Superior temporal gyrus (tissue), 1 donor: ENCODE results near the gene KCNMB3.
"Not testable (repeated sequence)": the region's sequence is repeated elsewhere in the genome, so short reads cannot be mapped to it uniquely, and the experiment has no call there.

ENCODE experiments used
- DNase-seq: peaks from one replicate; pipeline ENCODE4 v3.0.0-alpha.2; 2016; ENCODE audit errors: extremely low spot score

Gene KCNMB3, protein sequence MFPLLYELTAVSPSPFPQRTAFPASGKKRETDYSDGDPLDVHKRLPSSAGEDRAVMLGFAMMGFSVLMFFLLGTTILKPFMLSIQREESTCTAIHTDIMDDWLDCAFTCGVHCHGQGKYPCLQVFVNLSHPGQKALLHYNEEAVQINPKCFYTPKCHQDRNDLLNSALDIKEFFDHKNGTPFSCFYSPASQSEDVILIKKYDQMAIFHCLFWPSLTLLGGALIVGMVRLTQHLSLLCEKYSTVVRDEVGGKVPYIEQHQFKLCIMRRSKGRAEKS

GRCh38 chr3:179250803-179251476, at the start of gene KCNMB3:
Gene KCNMB3, minus strand, starts transcription at chr3:179251114. Its CDS starts 124 bp downstream, at chr3:179250990.
- DNase-seq: no peak

GRCh38 chr3:179299999-179300613, 49.2 kb upstream of the KCNMB3 start:
- DNase-seq: no peak

GRCh38 chr3:179299316-179299715, 48.4 kb upstream of the KCNMB3 start:
- DNase-seq: no peak

GRCh38 chr3:179297971-179298725, 47.2 kb upstream of the KCNMB3 start:
- DNase-seq: no peak

DNA sequence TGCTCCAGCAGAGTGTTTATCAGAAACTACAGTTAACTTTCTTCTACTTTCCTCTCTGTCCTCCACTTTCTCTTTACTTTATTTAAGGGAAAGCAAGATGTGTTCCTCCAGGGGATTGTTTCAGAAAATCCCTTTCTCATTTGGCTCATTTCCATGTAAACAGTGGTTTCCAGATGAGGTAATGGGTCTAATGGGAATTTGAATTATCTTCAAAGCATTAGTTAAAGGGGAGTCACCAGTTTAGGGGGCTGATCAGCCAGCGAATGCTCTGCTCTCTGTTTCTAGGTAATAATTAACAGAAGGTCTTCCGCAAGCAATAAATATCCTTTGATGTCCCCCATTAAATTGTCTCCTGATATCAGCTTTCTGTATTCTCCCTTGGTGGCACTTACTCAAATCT, 41.5 kb upstream of the KCNMB3 start:
- no peak for DNase-seq

GRCh38 chr3:179289295-179289694, 38.4 kb upstream of the KCNMB3 start:
- DNase-seq: no peak

GRCh38 chr3:179288845-179289244, 37.9 kb upstream of the KCNMB3 start:
- DNase-seq: no peak

DNA sequence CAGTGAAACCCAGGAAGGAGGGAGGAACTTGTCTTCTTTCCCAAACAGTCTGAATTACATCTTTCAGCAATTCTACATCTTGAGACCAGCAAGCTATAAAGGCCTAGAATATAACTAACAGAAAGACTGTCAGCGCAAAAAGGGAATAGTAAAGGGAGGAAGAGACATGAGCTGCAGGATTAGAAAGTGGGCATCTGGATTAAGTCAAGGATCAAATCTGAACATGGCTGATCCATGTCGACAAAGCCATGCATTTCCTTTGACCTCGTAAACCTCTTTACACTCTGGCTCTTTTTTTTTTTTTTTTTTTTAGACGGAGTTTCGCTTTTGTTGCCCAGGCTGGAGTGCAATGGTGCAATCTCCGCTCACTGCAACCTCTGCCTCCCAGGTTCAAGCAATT, 35.4 kb upstream of the KCNMB3 start:
- DNase-seq: no peak

GRCh38 chr3:179281825-179282224, 30.9 kb upstream of the KCNMB3 start:
- DNase-seq: no peak

DNA sequence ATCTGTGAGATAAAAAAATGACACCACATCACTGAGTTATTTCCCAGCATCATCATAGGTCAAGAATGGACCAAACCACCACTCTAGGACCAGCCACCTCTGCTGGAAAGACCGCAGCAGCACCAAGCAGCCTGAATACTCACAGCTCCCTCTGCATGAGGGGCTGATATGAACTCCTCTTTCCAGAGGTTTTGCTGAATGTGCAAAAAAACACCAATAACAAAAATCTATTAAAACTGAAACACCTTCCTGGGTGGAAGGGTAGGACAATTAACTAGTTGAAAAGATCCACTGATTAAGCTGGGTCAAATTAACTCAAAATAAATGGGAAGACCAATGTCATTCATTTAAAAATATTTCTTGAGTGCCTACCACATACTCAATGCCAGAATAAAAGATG, 28.9 kb upstream of the KCNMB3 start:
- no peak for DNase-seq

GRCh38 chr3:179278932-179279693, 28.2 kb upstream of the KCNMB3 start:
- no peak for DNase-seq

DNA sequence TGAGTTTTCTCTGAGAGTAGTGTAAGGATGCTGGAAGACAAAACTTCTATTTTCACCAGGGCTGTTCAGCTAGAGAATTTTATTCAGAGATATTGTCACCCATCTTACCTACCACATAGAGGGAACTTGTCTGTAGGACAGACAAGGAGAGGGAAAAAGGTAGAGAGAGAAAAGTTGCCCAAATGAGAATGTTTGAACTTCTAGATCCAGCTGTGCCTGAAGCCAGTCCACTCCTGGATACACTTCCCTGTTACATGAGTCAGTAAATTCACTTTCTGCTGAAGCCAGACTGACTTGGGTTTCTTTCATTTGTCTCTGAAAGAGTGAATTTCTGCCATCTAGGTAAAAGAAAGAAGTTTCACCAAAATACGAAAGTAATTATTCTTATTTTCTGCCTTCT, 27.2 kb upstream of the KCNMB3 start:
- DNase-seq: no peak

GRCh38 chr3:179276743-179277142, 25.8 kb upstream of the KCNMB3 start:
- no peak for DNase-seq

DNA sequence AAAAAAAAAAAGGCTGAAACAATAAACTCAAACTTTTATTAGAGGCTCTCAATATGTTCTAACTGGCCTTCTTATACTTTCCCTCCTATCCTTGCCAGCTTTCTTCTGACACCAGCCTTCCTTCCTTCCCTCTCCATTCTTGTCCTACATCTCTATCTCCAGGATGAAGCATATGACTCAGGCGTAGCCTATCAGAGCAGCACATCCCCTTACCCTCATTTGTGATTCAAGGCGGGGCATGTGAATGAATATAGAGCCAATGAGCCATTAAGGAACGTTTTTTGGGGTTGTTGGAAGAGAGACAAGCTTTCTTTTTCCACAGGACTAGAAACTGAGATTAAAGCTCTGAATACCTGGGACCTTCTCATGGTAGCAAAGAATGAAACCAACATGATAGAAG, 25.1 kb upstream of the KCNMB3 start:
- DNase-seq: no peak

- DNase-seq: not testable (repeated sequence)
Measured at GRCh38 chr3:179274434-179274833, 23.5 kb upstream of the KCNMB3 start.

DNA sequence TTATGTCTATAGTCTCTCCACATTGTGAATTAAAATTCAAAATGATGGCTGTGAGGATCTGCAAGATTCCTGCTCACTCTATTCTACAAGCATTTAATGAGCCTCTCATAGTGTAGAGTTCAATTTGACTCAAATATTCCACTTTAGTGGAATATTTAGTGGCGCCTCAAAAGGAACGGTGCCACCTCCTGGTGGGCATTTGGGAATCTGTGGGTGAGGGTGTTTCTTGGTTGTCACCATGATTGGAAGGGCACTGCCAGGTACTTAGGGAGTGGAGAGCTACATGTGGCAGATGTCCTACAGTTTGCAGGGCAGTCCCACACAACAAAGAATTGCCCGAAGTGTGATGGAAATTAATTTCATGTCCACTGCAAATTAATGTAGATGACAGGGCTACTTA, 21.5 kb upstream of the KCNMB3 start:
- DNase-seq: no peak

GRCh38 chr3:179269152-179269707, 18.3 kb upstream of the KCNMB3 start:
- DNase-seq: no peak

DNA sequence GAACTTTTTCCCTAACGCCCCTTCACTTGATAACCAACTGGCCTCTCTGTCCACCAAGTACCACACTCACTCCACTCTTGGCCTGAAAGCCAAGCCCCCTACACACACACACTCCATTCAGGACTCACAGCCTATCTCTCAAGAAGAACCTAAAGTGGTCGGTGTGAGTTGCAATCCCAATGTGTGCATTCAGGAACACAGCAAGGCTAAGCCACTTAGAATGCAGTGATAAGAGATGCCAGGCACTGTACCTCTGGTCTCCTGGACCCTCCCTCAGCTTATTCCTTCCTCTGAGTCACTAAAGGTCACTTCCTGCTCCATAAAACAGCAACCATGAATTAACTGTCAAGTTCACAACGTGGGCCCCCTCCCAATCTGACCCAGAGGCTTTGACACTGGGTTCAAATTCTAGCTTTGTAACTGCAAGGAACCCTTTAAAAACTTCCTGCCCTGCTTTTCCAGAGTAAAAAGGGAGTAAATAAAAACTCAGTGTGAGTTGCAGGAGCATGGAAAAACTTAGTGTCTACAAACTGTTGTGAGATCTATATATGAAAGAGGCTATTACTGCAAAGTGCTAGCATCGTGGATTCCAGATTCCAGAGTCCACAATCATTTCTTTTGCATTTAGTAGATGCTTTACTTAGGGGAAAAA, 17.6 kb upstream of the KCNMB3 start:
- no peak for DNase-seq

- no peak for DNase-seq
Measured at GRCh38 chr3:179266701-179267211, 15.8 kb upstream of the KCNMB3 start.

DNA sequence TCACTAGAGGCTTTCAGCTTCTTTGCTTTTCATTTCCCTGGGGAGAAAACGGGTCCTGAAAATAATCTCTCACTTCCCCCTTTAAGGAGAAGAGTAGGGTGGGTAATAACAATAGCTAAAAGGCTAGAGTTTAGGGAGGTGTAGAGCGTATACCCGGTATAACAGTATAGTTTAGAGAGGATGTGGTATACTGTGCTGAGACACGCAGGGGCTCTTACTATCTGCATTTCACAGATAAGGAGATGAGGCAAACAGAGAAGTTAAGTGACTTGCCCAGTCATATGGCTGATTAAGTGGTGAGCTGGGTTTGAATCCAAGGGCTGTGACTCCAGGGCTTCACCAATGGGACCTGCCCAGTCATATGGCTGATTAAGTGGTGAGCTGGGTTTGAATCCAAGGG, 15.0 kb upstream of the KCNMB3 start:
- DNase-seq: no peak

GRCh38 chr3:179265092-179265491, 14.2 kb upstream of the KCNMB3 start:
- no peak for DNase-seq
